H9 (cell line): Measurements from ENCODE around the gene CYBRD1. TPM values are rescaled to one million over a fixed set of nuclear protein-coding genes. Genes with fewer than 3 reads are reported as not detected.

ENCODE experiments used
- DNase-seq: peaks from one replicate; pipeline ENCODE4 v3.0.0-alpha.2; 2017
- H2AFZ ChIP-seq: one replicate; pipeline ENCODE4 v1.6.1; 2013; ENCODE audit warnings: mild to moderate bottlenecking, low read length, control low read depth, moderate library complexity
- H2AK5ac ChIP-seq: 2 replicates; pipeline ENCODE4 v1.6.1; 2013; ENCODE audit warnings: low read length, control low read depth, mixed read lengths; ENCODE audit not compliant: insufficient read length
- H2BK120ac ChIP-seq: one replicate; pipeline ENCODE4 v1.6.1; 2013; ENCODE audit warnings: low read depth, mild to moderate bottlenecking, low read length, control low read depth, inconsistent platforms; ENCODE audit not compliant: poor library complexity, severe bottlenecking
- H2BK12ac ChIP-seq: 2 replicates; pipeline ENCODE4 v1.6.1; 2013; ENCODE audit warnings: low read length, control low read depth, mixed read lengths, low read depth; ENCODE audit not compliant: insufficient read length
- H2BK15ac ChIP-seq: 2 replicates; pipeline ENCODE4 v1.6.1; 2013; ENCODE audit warnings: low read depth, low read length, control low read depth
- H2BK20ac ChIP-seq: one replicate; pipeline ENCODE4 v1.6.1; 2013; ENCODE audit warnings: low read depth, mild to moderate bottlenecking, low read length, control low read depth, inconsistent platforms; ENCODE audit not compliant: poor library complexity, severe bottlenecking
- H2BK5ac ChIP-seq: 2 replicates; pipeline ENCODE4 v1.6.1; 2013; ENCODE audit warnings: low read length, control low read depth, mixed read lengths; ENCODE audit not compliant: insufficient read length
- H3K14ac ChIP-seq: 2 replicates; pipeline ENCODE4 v1.6.1; 2013; ENCODE audit warnings: low read length, control low read depth; ENCODE audit not compliant: insufficient read depth
- H3K18ac ChIP-seq: 2 replicates; pipeline ENCODE4 v1.6.1; 2013; ENCODE audit warnings: low read depth, mild to moderate bottlenecking, mixed read lengths, low read length, control low read depth; ENCODE audit not compliant: insufficient read length
- H3K23ac ChIP-seq: 2 replicates; pipeline ENCODE4 v1.6.1; 2013; ENCODE audit warnings: low read length, control low read depth, mixed read lengths, low read depth; ENCODE audit not compliant: insufficient read length
- H3K23me2 ChIP-seq: 2 replicates; pipeline ENCODE4 v1.6.1; 2013; ENCODE audit warnings: low read depth, mild to moderate bottlenecking, mixed read lengths, low read length, control low read depth; ENCODE audit not compliant: insufficient read length, poor library complexity, severe bottlenecking
- H3K27ac ChIP-seq: 2 replicates; pipeline ENCODE4 v1.5.1; 2013; ENCODE audit warnings: low read length, control low read depth, mixed read lengths, low read depth; ENCODE audit not compliant: insufficient read length
- H3K27me3 ChIP-seq: 2 replicates; pipeline ENCODE4 v1.6.1; 2013; ENCODE audit warnings: low read length, control low read depth, inconsistent platforms; ENCODE audit not compliant: insufficient read depth
- H3K4ac ChIP-seq: 2 replicates; pipeline ENCODE4 v1.6.1; 2013; ENCODE audit warnings: low read depth, mild to moderate bottlenecking, control low read depth, inconsistent platforms, low read length, moderate library complexity
- H3K4me1 ChIP-seq: 2 replicates; pipeline ENCODE4 v1.6.1; 2013; ENCODE audit warnings: low read length, control low read depth, inconsistent platforms; ENCODE audit not compliant: insufficient read depth
- H3K4me2 ChIP-seq: 2 replicates; pipeline ENCODE4 v1.6.1; 2013; ENCODE audit warnings: low read length, control low read depth, mixed read lengths; ENCODE audit not compliant: insufficient read length, insufficient read depth
- H3K56ac ChIP-seq: 2 replicates; pipeline ENCODE4 v1.6.1; 2013; ENCODE audit warnings: low read depth, mild to moderate bottlenecking, mixed read lengths, low read length, control low read depth; ENCODE audit not compliant: insufficient read length
- H3K79me1 ChIP-seq: 2 replicates; pipeline ENCODE4 v1.6.1; 2013; ENCODE audit warnings: low read depth, mild to moderate bottlenecking, moderate library complexity, low read length, control low read depth, inconsistent platforms; ENCODE audit not compliant: insufficient read depth, poor library complexity, severe bottlenecking
- H3K79me2 ChIP-seq: 2 replicates; pipeline ENCODE4 v1.6.1; 2013; ENCODE audit warnings: low read length, control low read depth, inconsistent platforms; ENCODE audit not compliant: insufficient read depth
- H3K9ac ChIP-seq: 2 replicates; pipeline ENCODE4 v1.6.1; 2013; ENCODE audit warnings: low read length, control low read depth, mixed read lengths; ENCODE audit not compliant: insufficient read length; ENCODE audit errors: extremely low read depth
- H3K9me3 ChIP-seq: one replicate; pipeline ENCODE4 v1.6.1; 2013; ENCODE audit warnings: low read depth, low read length, inconsistent platforms; ENCODE audit not compliant: control insufficient read depth
- H3T11ph ChIP-seq: one replicate; pipeline ENCODE4 v1.6.1; 2013; ENCODE audit warnings: mild to moderate bottlenecking, low read length, control low read depth, inconsistent platforms
- H4K20me1 ChIP-seq: one replicate; pipeline ENCODE4 v1.6.1; 2013; ENCODE audit not compliant: control insufficient read depth, insufficient read length, insufficient read depth
- H4K5ac ChIP-seq: 2 replicates; pipeline ENCODE4 v1.6.1; 2013; ENCODE audit warnings: low read depth, mild to moderate bottlenecking, mixed read lengths, low read length, control low read depth; ENCODE audit not compliant: insufficient read length
- H4K8ac ChIP-seq: replicated peaks from 2 replicates; pipeline ENCODE4 v1.6.1; 2013; ENCODE audit warnings: low read length, control low read depth, mixed read lengths, low read depth; ENCODE audit not compliant: insufficient read length
- H4K91ac ChIP-seq: 2 replicates; pipeline ENCODE4 v1.6.1; 2013; ENCODE audit warnings: low read depth, mild to moderate bottlenecking, moderate library complexity, mixed read lengths, low read length, control low read depth; ENCODE audit not compliant: insufficient read length
- H3K27ac Mint-ChIP-seq, 3 experiments: 2 replicates in 2 of 3; 3 replicates in 1 of 3; pipeline ENCODE4 v1.8.0; 2020 to 2021; ENCODE audit warnings: mixed read lengths in 3 of 3, mild to moderate bottlenecking in 1 of 3, moderate library complexity in 1 of 3
- H3K27me3 Mint-ChIP-seq: 2 replicates; pipeline ENCODE4 v1.8.0; 2021; ENCODE audit warnings: low read depth, mild to moderate bottlenecking, moderate library complexity, mixed read lengths
- H3K36me3 Mint-ChIP-seq, 3 experiments: 2 replicates in 2 of 3; 3 replicates in 1 of 3; pipeline ENCODE4 v1.8.0; 2020 to 2021; ENCODE audit warnings: low read depth in 3 of 3, mixed read lengths in 3 of 3; ENCODE audit not compliant: insufficient read depth in 1 of 3
- H3K4me1 Mint-ChIP-seq, 2 experiments: 2 replicates each; pipeline ENCODE4 v1.8.0; 2020; ENCODE audit warnings: mixed read lengths in 2 of 2
- H3K4me3 Mint-ChIP-seq, 2 experiments: 2 replicates in 1 of 2; 3 replicates in 1 of 2; pipeline ENCODE4 v1.8.0; 2020 to 2021; ENCODE audit warnings: mild to moderate bottlenecking in 2 of 2, mixed read lengths in 2 of 2, moderate library complexity in 1 of 2
- H3K9me3 Mint-ChIP-seq, 2 experiments: 2 replicates in 1 of 2; 3 replicates in 1 of 2; pipeline ENCODE4 v1.8.0; 2020; ENCODE audit warnings: mild to moderate bottlenecking in 2 of 2, mixed read lengths in 2 of 2, moderate library complexity in 1 of 2
- CTCF ChIP-seq: fragments of 200-600 bp; sonication (generic); conservative IDR thresholded peaks from 3 replicates; pipeline ENCODE4 v1.8.0; 2021; ENCODE audit warnings: antibody characterized with exemption, mild to moderate bottlenecking
- WGBS: extraction: QIAGEN DNeasy Blood & Tissue Kit; methylation state at CpG from one replicate; pipeline ENCODE4 v1.1.7; 2013; ENCODE audit warnings: missing lambda C conversion rate, low lambda C conversion rate, mixed read lengths; ENCODE audit not compliant: insufficient read length; ENCODE audit errors: extremely low coverage; 5-methylcytosine and 5-hydroxymethylcytosine counted together
- total RNA-seq: library from RNA; stranded (reverse); gene quantifications from 2 replicates; pipeline ENCODE4 v1.2.1, GENCODE V29; 2021

Gene CYBRD1
- total RNA-seq, 1 experiment from 2014 or later: 3.6 TPM

DNA sequence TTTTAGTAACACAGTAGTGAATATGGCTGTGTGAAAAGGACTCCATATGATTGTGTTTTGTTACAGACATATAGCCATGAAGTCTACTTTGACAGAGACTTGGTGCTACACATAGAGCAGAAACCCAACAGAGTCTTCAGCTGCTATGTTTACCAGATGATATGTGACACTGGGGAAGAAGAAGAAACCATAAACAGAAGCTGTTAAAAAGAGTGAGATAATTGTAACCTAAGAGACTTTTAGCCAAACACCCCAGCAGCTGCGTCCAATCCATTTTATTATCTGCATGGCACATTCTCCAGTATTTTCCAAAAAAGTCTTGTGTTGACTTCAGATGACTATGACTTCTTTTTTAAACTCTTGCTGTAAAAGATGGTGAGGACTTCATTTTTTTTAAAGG, 41.4 kb upstream of the CYBRD1 start:
- Histone ChIP-seq H3K4me2 (no peak overlapping the region), H3K9me3 (no peaks in the 10 kb centered on the region), H3K79me2 (no peaks in the 10 kb centered on the region), H3K18ac (no peak overlapping the region), H2BK20ac (no peak overlapping the region), H3T11ph (no peak overlapping the region), H2BK5ac (no peak overlapping the region), H4K91ac (no peak overlapping the region), H3K79me1 (no peaks in the 10 kb centered on the region), H3K27ac (no peak overlapping the region), H3K23me2 (no peaks in the 10 kb centered on the region), H2BK12ac (no peak overlapping the region), H2AFZ (no peak overlapping the region), H4K8ac (no peak overlapping the region), H4K20me1 (no peaks in the 10 kb centered on the region), H3K4ac (no peak overlapping the region), H3K27me3 (no peaks in the 10 kb centered on the region), H4K5ac (no peak overlapping the region), H3K9ac (no peak overlapping the region), H2BK120ac (no peak overlapping the region), H2AK5ac (no peak overlapping the region), H2BK15ac (no peak overlapping the region), H3K4me1 (peaks cover 6% of the 10 kb centered on the region; the same call in 1 of the 2 replicates), H3K56ac (no peak overlapping the region), H3K23ac (no peak overlapping the region), H3K14ac (no peak overlapping the region)
- no peak for TF ChIP-seq CTCF
- Mint-ChIP-seq H3K27ac (no peak overlapping the region), H3K9me3 (no peaks in the 10 kb centered on the region), H3K27me3 (no peaks in the 10 kb centered on the region), H3K4me3 (no peak overlapping the region), H3K4me1 (peaks cover 14 to 23% of the 10 kb centered on the region in 2 experiments), H3K36me3 (peaks cover 3 to 25% (median 15%) of the 10 kb centered on the region in 3 experiments; a peak in 5 of 7 replicates)
- WGBS: no CpG with 5 or more reads among the region's 1 CpG
- DNase-seq: no peak
